HTERT RPE-1 (cell line): ENCODE data around the gene ATG4B.

ENCODE experiments used
- in situ Hi-C: fragments of 300-500 bp; cut with MboI; formaldehyde crosslinking; loops from 4 replicates; pipeline ENCODE4 v1.14.3; 2020; ENCODE audit warnings: low sequenced_read_pairs

ATG4B gene

DNA sequence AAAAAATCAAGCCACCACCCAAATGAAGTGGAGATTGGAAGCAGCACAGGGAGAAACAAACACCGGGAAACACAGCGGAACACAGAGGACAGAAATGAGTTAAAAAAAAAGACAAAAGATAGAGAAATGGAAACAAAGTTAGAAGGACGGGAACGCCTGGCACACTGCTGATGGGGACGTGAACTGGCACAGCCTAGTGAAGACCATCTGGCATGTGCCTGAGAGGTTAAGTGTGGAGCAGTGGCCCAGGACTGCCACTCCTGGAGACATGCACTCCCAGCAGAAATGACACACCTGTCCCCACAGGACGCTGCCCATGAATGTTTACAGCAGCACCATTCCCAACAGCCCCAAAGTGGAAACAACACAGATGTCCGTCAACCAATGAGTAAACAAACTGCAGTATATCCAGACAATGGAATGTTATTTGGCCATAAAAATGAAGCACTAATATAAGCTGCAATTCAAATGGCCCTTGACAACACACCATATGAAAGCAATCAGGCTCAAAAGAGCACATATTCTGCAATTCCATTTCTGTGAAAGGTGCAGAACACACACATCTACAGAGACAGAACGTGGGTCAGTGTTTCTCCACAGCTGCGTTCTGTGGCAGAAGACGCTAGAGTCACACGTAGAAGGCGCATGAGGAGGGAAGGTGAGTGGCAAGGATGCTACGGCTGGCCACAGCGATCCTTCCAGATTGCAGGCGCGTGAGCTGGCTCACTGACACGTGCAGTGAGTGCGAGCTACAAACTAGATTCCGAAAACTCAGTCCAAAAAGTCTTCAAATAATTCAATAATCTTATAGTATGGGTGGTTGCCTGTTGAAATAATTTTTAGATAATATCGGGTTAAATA lies 25.1 kb upstream of the ATG4B start:
- in situ Hi-C loops: no loop called here

DNA sequence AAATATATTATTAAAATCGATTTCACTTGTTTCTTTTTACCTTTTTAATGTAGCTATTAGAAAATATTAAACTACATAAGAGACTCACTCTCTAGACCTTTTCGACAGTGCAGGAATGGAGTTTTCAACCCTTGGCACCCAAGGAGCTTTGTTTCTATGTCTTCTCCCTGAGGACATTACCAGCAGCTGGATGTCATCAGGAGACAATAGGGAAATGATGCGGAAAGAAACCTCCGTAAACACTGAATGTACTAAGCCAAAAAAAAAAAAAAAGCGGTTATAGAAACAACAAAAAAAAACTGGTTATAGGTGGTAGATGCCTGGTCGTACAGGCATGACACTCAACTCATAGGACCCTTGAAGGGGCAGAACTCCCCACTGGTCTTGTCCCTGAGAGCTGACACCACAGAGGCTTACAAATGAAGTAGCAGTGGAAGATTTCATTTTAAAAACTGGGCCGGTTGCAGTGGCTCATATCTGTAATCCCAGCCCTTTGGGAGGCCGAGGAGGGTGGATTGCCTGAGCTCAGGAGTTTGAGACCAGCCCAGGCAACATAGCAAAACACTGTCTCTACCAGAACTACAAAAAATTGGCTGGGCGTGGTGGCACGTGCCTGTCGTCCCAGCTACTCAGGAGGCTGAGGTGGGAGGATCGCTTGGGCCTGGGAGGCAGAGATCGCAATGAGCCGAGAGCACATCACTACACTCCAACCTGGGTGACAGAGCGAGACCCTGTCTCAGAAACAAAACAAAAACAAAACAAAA lies 24.3 kb upstream of the ATG4B start:
- in situ Hi-C loops: no loop called here

- in situ Hi-C loops: no loop called here
Observed at GRCh38 chr2:241615041-241615440, 22.5 kb upstream of the ATG4B start.

- in situ Hi-C loops: no loop called here
Observed at GRCh38 chr2:241615522-241616052, 21.9 kb upstream of the ATG4B start.

DNA sequence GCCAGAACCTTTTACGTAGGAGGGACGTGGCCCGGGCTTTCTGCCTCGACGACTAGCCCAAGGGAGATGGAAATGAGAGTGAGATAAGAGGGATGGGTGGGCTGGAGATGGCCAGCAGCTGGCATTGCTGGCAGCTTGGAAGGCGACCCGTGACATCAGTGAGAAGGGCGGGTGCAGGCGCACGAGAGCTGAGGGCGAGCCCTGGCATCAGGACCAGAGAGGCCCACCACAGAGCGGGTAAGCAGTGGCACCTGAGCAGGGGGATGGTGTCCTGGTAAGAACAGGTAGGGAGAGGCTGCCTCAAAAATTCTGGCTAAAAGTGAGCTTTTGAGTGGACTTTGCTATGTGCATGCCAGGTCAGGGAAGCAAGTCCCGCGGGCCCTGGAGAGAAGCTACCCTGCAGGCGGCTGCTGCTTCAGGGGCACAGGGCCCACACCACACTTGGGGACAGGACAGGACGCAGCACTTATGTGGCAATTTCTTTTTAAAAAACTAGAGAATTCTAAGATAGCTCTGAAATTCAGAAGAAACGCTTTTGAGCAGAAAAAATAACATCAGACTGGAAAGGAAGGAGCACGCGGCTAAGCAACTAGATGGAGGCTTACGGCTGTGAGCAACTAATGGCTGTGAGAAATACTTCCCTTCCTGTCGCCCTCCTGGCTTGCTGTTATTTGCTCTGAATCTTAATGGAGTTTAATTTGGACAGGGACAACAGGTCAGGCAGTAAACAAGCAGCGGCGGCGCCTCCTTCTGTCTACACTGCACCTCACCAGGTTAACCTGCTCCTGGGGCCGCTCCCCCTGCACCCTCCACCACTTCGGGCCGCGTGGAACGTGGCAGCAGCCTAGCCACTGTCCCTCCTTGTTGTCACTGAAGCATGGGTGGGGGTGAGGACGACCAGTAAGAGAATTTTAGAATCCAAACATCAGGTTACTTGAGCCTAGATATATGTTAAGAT lies 21.0 kb upstream of the ATG4B start:
- in situ Hi-C loops: no loop called here

DNA sequence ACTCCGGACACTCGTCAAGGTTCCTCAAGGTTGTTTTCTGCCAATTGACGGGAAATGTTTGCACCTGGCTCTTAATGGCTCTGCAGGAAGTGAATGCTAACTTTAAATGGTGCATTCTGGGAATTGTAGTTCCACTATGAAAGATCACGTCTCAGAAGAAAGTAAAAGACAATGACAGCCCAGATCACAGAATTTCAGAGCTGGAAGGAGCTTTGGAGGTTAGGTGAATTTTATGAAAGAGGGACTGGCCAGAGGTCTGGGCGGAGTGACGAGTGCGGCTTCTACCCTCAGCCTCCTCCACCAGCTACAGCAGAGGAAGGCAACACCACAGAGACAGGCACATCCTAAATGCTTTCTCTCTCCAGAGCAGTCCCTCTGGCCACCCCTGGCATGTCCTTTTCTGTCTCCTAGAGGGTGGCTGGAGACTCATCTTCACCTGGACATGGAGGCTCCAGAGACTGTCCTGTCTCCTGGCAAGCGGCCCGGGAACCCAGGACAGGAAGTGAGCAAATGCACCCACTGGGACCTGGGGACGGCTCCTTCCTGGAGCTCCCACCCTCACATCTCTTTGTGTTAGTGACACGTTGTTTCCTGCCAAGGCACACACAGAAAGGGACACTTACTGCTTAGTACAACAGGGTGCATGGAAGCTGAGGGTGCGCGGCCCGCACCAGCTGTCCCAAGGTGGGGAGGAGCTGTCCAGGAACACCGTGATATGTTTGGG lies 19.9 kb upstream of the ATG4B start:
- in situ Hi-C loops: no loop called here

- in situ Hi-C loops: no loop called here
Observed at GRCh38 chr2:241618296-241618805, 19.1 kb upstream of the ATG4B start.

GRCh38 chr2:241618829-241619228 lies 18.7 kb upstream of the ATG4B start:
- in situ Hi-C loops: no loop called here

- in situ Hi-C loops: no loop called here
Observed at GRCh38 chr2:241619597-241620418, 17.7 kb upstream of the ATG4B start.

- in situ Hi-C loops: no loop called here
Observed at GRCh38 chr2:241620419-241620769, 17.1 kb upstream of the ATG4B start.

DNA sequence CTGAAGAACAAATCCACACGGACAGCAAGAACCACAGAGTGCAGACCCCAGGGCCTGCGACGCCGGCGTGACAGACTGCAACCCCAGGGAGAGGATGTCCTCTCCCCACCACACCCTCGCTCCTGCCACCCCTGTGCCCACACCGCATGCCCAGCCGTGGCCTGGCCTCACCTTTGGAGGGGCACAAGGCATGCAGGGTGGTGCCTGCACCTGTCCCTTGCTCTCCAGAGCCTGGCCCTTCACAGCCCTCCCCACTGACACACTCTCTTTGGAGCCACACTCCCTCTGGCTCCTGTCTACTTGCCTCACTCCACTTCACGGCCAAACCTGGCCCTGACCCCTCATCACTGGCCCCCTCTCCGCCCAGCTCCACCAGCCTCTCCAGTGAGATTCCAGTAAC lies 9.8 kb upstream of the ATG4B start:
- in situ Hi-C loops: no loop called here

DNA sequence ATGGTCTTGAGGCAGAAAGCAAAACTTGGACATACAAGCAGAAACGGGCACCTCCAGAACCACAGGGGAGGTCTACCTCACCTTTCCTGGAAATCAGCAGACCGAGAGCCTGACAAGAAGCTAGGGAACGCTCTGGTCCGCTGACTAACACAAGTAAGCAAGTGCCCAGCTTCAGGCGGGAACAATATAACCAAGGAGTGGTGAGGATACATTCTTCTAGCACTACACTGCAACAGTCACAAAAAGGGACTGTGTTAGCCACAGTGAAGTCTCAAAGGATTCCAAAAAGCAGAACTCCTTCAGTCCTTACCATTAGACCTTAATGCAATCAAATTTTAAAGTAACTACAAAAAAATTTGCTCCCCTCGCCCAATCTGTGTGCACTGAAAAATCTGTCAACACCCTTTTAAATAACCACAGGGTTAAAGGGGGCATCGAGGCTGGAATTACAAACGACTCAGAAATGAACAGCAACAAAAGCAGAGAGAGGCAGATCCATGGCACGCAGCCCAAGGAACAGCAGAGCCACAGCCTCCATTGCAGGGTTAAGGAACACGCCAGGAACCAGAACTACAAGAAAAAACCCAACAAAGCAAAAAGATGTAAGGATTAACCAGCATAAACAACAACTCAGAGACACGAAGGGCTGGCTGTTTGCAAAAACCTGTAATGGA lies 7.6 kb upstream of the ATG4B start:
- in situ Hi-C loops: no loop called here

DNA sequence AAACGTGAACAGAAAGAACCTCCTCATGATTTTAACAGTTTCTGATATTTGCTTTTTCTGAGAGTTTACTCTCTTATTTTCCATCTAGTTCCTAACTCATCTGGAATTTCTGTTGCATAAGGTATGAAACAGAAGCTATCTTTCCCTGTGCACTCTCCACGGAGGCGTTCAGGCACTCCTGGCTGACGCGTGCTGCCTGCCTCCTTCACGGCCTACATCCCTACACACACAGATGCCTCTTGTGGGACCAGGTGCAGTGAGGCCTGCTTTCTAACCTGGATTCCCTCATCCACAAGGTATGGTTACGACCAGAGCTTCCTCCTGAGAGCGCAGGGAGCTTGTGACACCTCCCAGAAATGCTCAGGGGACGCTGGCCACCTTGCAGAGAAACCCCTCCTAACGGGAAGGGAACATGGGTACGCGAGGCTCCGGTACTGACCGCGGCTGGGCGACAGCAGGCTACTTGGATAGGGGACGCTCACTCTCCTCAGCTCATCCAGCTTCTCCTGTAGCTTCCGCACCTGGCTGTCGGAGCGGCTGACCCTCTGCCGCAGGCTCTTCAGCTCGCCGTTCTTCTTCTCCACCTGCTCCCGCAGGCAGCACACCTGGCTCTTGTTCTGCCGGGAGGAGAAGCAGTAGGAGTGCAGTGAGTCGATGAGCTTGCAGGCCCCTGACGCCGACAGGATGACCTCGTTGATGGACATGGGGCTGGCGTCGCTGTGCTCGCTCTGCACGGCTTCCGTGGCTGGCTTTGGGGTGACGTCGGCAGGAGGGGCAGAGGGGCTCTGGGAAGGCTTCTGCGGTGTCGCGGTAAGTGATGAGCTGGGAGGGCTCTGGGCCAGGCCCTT lies 4.8 kb upstream of the ATG4B start:
- in situ Hi-C loops: no loop called here

- in situ Hi-C loops: no loop called here
Observed at GRCh38 chr2:241633561-241633960, 3.9 kb upstream of the ATG4B start.

GRCh38 chr2:241635756-241636155 lies 1.7 kb upstream of the ATG4B start:
- in situ Hi-C loops: no loop called here

DNA sequence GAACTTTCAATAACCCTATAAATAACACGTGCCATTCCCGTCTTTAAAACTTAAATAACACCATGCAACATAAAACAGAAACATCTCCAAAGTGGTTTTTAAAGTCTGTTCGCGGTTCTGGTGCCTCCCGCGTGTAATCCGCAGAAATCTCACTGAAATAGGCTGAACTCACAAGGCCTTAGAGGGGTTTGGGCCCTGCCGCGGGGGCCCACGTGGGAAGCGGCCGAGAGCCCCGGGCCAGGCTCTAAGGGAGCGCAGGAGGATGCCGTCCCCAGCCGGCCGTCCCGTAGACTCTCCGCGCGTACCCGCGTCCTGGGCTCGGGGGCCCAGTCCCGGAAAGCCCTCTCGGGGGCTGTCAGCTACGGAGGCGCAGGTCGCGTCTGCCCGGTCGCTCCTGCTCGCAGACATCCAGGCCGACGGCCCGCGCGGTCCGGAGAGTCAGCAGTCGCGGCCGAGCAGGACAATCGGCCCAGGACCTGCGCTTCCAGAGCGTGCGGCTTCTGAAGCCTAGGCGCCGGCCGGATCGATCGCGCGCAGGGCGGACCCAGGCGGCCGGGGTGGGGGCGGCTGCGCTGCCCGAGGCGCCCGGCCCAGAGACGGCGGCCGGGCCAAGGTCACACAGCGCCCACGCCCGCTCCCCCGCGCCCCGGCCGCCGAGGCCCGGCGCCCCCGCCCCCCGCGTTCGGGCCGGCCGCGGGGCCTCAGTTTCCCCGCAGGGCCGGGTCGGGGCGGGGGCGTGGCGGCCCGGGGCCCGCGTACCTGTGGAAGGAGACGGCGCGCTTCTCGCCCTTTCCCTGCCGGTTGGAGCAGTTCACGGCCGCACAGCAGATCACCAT lies 1.1 kb upstream of the ATG4B start:
- in situ Hi-C loops: no loop called here
